Brain microvascular endothelial cell (primary cell): ENCODE data around the gene SYNE1.
"Not testable (repeated sequence)": the region's sequence is repeated elsewhere in the genome, so short reads cannot be mapped to it uniquely, and the experiment has no call there.

Experiments
- DNase-seq: peaks from one replicate; pipeline ENCODE4 v3.0.0-alpha.2; 2020
- H3K27ac ChIP-seq: fragments of 250-450 bp; sonication (Bioruptor Pico); 2 replicates; pipeline ENCODE4 v1.5.1; 2020; ENCODE audit warnings: mild to moderate bottlenecking, moderate library complexity
- H3K27me3 ChIP-seq: fragments of 250-450 bp; sonication (Bioruptor Pico); replicated peaks from 2 replicates; pipeline ENCODE4 v1.5.1; 2020; ENCODE audit warnings: mild to moderate bottlenecking
- H3K36me3 ChIP-seq: fragments of 250-450 bp; sonication (Bioruptor Pico); replicated peaks from 2 replicates; pipeline ENCODE4 v1.5.1; 2020; ENCODE audit warnings: mild to moderate bottlenecking
- H3K4me3 ChIP-seq: 2 replicates; pipeline ENCODE4 v1.5.1; 2011; ENCODE audit warnings: low read depth, mild to moderate bottlenecking, control low read depth, low read length, moderate library complexity
- in situ Hi-C: cut with HindIII; loops from 2 replicates; pipeline ENCODE4 v1.10.0; 2017; ENCODE audit warnings: low sequenced_read_pairs, low pct_ligation_motif_present
- TF ChIP-seq, protein P1 (sequence below): IDR thresholded peaks from 2 replicates; pipeline ENCODE4 v1.5.1; 2011; ENCODE audit warnings: low read depth, mild to moderate bottlenecking, moderate library complexity, low read length, control low read depth, inconsistent platforms; ENCODE audit errors: missing control alignments

The SYNE1 gene

DNA sequence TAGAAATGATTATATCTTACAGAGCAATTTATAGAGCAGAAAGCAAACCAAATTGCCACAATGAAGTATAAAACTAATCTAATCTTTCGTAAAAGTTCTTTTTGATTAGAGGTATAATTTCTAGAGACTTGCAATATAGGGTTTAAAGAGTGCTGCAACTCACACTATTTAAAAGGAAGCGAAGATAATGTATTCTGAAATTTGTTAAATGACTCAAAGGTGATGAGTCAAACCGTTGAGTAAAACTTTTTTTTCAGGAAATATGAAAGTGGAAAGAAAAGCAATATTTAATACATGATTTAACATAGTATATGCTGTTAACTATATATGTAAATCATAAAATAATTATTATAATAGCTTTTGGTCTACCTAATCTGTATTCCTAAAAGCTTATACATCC is 133.6 kb downstream of the SYNE1 start:
- no peak overlapping the region for H3K4me3 ChIP-seq
- DNase-seq = no peak
- H3K36me3 ChIP-seq = no peaks in the 10 kb centered on the region
- TF ChIP-seq, protein P1, sequence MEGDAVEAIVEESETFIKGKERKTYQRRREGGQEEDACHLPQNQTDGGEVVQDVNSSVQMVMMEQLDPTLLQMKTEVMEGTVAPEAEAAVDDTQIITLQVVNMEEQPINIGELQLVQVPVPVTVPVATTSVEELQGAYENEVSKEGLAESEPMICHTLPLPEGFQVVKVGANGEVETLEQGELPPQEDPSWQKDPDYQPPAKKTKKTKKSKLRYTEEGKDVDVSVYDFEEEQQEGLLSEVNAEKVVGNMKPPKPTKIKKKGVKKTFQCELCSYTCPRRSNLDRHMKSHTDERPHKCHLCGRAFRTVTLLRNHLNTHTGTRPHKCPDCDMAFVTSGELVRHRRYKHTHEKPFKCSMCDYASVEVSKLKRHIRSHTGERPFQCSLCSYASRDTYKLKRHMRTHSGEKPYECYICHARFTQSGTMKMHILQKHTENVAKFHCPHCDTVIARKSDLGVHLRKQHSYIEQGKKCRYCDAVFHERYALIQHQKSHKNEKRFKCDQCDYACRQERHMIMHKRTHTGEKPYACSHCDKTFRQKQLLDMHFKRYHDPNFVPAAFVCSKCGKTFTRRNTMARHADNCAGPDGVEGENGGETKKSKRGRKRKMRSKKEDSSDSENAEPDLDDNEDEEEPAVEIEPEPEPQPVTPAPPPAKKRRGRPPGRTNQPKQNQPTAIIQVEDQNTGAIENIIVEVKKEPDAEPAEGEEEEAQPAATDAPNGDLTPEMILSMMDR = no peak
- in situ Hi-C loops = no loop called here
- no peak overlapping the region for H3K27ac ChIP-seq
- no peaks in the 10 kb centered on the region for H3K27me3 ChIP-seq

DNA sequence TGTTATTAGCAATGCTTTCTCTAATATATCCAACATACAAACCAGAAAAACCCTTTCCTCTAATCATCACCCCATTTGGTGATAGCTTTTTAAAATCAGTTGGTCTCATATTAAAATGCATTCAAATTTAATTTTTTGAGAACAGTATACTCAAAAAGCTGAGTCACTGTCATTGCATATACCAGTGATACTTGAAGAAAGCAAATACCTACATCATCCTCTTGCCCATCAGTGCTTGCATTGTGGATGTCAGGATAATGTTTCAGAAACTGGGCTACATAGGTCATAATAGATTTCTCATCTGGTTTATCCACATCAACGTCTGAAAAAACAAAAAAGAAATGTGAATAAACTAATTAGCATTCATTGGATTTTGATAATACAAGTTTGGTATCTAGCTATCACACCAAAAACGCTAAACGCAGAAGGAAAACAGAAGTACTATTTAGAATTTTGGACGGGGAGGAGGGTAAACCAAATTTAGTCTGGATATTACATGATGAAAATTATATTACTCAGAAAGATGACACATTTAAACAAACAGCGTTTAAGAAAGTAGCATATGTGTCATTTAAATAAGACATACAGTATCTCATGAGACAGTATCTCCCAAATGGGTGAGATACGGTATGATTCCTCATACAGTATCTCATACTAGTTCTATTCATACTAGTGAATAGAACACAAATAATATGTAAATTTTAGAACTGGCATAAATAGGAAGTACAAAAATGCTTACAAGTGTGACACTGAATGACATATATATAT is 134.6 kb downstream of the SYNE1 start:
- TF ChIP-seq, protein P1 = no peak
- Histone ChIP-seq H3K27ac (peak overlapping the region; percentile 22), H3K36me3 (no peaks in the 10 kb centered on the region), H3K4me3 (no peak overlapping the region), H3K27me3 (no peaks in the 10 kb centered on the region)
- in situ Hi-C loops = no loop called here
- no peak for DNase-seq

DNA sequence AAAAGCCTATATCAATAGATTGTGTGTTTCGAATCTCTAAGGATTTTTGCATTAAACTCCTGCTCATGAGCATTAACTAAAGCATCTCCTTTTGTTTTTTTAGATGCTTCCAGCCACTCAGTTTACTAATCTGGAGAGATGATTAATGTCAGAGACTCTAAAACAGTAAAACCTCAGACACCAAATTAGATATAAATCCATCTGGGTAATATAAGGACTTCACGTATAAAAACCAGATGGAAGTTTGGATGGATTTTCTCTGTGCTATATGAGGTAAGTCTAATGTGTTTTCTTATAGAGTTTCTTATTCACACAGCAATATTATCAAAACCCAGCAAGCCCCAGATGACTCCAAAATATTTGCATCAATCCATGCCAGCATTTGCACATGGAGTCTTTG is 137.2 kb downstream of the SYNE1 start:
- TF ChIP-seq, protein P1 = no peak
- Histone ChIP-seq H3K4me3 (no peak overlapping the region), H3K27me3 (no peaks in the 10 kb centered on the region), H3K36me3 (no peaks in the 10 kb centered on the region), H3K27ac (no peak overlapping the region)
- in situ Hi-C loops = no loop called here
- no peak for DNase-seq

DNA sequence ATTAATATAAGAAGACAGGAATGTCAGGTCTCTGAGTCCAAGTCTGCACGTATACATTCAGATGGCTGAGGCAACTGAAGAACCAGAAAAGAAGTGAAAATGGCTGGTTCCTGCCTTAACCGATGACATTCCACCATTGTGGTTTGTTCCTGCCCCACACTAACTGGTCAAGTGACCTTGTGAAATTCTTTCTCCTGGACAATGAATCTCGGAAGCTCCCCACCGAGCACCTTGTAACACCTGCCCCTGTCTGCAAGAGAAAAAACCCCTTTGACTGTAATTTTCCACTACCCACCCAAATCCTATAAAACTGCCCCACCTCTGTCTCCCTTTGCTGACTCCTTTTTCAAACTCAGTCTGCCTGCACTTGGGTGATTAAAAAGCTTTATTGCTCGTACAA is 140.4 kb downstream of the SYNE1 start:
- H3K36me3 ChIP-seq = no peaks in the 10 kb centered on the region

DNA sequence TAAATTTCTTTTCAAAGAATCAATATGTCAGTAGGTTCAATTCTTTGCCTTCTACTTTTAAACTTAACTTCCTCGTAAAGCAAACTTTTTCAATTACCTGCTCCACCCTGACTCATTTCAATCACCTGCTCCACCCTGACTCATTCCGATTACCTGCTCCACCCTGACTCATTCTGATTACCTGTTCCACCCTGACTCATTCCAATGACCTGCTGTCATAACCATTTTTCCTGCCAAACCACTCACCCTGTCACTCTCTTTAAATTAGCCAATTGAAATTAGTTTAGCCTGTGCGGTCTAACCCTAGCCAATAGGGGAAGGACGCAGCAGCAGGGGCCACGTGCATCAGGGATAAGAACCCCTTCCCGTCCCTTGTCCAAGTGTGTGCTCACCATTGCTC is 141.7 kb downstream of the SYNE1 start:
- in situ Hi-C loops, H3K4me3 ChIP-seq, DNase-seq, H3K36me3 ChIP-seq, H3K27me3 ChIP-seq, H3K27ac ChIP-seq: not testable (repeated sequence)

More for the DNA sequence above, 140.4 kb downstream of the SYNE1 start:
- DNase-seq = no peak
- in situ Hi-C loops = no loop called here
- no peaks in the 10 kb centered on the region for H3K27me3 ChIP-seq
- H3K4me3 ChIP-seq = no peak overlapping the region
- no peak overlapping the region for H3K27ac ChIP-seq
- TF ChIP-seq, protein P1 = no peak

DNA sequence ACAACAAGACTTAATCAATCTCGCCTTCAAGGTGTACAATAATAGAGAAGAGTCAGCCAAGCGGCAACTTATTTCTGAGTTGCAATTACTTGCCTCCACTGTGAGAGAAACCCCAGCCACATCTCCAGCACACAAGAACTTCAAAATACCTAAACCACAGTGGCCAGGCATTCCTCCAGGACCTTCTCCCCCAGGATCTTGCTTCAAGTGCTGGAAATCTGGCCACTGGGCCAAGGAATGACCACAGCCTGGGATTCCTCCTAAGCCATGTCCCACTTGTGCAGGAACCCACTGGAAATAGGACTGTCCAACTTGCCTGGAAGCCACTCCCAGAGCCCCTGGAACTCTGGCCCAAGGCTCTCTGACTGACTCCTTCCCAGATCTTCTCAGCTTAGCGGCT is 144.9 kb downstream of the SYNE1 start:
- H3K27ac ChIP-seq, H3K36me3 ChIP-seq, H3K4me3 ChIP-seq, DNase-seq, in situ Hi-C loops, H3K27me3 ChIP-seq: not testable (repeated sequence)

DNA sequence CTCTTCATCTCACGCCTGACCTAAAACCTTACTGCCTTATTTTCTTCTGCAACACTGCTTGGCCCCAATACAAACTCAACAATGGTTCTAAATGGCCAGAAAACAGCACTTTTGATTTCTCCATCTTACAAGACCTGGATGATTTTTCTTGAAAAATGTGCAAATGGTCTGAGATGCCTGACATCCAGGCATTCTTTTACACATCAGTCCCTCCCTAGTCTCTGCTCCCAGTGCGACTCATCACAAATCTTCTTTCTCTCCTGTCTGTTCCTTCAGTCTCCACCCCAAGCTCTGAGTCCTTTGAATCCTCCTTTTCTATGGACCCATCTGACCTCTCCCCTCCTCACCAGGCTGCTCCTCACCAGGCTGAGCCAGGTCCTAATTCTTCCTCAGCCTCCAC is 145.7 kb downstream of the SYNE1 start:
- in situ Hi-C loops = not testable (repeated sequence)

DNA sequence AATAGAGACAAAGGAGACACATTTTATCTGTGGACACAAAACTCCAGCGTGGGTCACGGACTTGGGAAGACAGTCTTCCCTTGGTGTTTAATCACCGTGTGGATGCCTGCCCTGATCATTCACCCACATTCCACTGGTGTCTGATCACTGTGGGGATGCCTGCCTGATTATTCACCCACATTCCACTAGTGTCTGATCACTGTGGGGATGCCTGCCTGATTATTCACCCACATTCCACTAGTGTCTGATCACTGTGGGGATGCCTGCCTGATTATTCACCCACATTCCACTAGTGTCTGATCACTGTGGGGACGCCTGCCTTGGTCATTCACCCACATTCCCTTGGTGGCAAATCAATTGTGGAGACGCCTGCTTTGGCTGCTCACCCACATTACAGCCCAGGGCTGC is 146.2 kb downstream of the SYNE1 start:
- H3K36me3 ChIP-seq, in situ Hi-C loops, H3K27me3 ChIP-seq, H3K4me3 ChIP-seq: not testable (repeated sequence)
- peak overlapping the region; percentile 33 for H3K27ac ChIP-seq
- peak; percentile 54 for DNase-seq

More for the DNA sequence above, 145.7 kb downstream of the SYNE1 start:
- peak overlapping the region; percentile 23 for H3K27ac ChIP-seq
- H3K36me3 ChIP-seq, H3K27me3 ChIP-seq, H3K4me3 ChIP-seq: not testable (repeated sequence)
- DNase-seq = peak; percentile 17
